HFF-Myc (cell line): ENCODE measurements around the gene USP49.

Experiments
- DNase-seq: peaks from one replicate; pipeline ENCODE4 v3.0.0-alpha.2; 2011; ENCODE audit warnings: low read depth; ENCODE audit errors: extremely low read depth
- H3K4me3 ChIP-seq: replicated peaks from 2 replicates; pipeline ENCODE4 v1.5.1; 2011; ENCODE audit warnings: low read depth, mild to moderate bottlenecking, control low read depth, low read length
- TF ChIP-seq, protein P1 (sequence below): IDR thresholded peaks from 2 replicates; pipeline ENCODE4 v1.5.1; 2012; ENCODE audit warnings: mild to moderate bottlenecking, low read depth, low read length, control low read depth; ENCODE audit errors: missing control alignments

Gene USP49

DNA sequence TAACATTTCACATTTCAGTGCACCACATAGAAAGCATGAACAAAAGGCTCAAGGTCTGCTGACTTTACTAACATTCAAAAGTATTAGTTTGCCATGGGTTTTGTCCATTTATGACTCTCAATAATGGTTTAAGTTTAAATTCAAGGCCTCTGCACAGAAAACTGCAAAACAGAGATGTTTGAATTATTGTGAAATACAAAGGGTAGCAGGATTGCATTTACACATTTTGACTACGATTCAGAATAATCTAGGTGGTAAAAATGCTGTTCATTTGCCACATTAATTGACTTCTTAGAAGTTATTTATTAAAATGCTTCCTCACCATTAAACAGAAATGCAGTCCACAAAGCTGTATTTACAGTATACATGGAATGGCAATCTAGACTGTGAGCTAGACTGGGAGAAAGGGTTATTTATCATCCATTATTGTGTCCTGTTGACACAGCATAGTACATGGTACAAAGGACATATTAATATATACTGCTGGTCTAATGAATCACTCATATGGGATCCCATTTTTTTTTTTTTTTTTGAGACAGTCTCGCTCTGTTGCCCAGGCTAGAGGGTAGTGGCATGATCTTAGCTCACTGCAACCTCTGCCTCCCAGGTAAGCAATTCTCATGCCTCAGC lies 18.0 kb downstream of the USP49 start:
- DNase-seq, result no peak
- no peak overlapping the region for H3K4me3 ChIP-seq
- TF ChIP-seq, protein P1, sequence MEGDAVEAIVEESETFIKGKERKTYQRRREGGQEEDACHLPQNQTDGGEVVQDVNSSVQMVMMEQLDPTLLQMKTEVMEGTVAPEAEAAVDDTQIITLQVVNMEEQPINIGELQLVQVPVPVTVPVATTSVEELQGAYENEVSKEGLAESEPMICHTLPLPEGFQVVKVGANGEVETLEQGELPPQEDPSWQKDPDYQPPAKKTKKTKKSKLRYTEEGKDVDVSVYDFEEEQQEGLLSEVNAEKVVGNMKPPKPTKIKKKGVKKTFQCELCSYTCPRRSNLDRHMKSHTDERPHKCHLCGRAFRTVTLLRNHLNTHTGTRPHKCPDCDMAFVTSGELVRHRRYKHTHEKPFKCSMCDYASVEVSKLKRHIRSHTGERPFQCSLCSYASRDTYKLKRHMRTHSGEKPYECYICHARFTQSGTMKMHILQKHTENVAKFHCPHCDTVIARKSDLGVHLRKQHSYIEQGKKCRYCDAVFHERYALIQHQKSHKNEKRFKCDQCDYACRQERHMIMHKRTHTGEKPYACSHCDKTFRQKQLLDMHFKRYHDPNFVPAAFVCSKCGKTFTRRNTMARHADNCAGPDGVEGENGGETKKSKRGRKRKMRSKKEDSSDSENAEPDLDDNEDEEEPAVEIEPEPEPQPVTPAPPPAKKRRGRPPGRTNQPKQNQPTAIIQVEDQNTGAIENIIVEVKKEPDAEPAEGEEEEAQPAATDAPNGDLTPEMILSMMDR, result no peak

DNA sequence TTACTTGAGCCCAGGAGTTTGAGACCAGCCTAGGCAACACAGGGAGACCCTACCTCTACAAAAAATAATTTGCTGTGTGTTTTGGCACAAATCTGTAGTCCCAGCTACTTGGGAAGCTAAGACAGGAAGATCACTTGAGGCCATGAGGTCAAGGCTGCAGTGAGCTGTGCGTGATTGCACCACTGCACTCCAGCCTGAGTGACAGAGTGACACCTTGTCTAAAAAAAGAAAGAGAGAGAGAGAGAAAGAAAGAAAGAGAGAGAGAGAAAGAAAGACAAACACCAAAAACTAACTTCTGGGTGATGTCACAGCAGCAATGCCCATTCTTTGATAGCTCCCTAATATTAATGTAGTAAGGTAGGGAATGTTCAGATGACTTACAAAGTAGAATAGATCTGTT lies 20.4 kb downstream of the USP49 start:
- TF ChIP-seq, protein P1, result no peak
- H3K4me3 ChIP-seq, result no peak overlapping the region
- DNase-seq, result no peak

DNA sequence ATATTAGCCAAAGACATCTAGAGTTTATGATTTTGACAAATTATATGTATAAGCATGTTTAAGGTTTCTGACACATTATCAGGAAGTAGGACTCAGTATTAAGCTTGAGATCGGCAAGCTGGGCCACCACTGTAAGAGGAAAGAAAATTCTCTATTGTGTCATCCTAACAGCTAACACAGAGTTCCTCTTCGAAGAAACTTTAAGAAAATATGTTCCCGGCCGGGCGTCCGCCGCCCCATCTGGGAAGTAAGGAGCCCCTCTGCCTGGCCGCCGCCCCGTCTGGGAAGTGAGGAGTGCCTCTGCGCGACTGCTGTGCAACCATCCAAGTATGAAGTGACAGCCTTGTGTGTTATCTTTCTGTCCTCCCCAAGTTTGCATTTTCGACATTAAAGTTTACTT lies 23.0 kb downstream of the USP49 start:
- no peak for DNase-seq
- no peak overlapping the region for H3K4me3 ChIP-seq
- TF ChIP-seq, protein P1, result no peak

DNA sequence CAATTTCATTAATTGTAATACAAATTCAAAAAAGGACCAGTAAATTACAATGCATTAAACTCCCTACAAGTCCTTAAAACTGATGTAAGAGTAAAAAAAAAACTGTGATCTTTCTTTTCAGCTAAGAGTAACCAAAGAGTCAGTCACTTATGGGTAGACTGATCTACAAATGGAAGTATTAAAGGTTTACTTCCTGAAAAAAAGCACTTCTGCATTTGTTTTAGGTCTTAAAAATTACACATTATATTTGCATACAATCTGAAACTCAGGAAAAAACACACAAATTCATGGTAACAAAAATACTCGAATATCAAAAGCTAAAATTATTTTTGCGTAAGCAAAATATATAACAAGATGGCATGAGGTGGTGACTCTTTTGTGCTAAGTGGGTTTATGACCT lies 23.5 kb downstream of the USP49 start:
- H3K4me3 ChIP-seq, result no peak overlapping the region
- TF ChIP-seq, protein P1, result no peak
- DNase-seq, result no peak

DNA sequence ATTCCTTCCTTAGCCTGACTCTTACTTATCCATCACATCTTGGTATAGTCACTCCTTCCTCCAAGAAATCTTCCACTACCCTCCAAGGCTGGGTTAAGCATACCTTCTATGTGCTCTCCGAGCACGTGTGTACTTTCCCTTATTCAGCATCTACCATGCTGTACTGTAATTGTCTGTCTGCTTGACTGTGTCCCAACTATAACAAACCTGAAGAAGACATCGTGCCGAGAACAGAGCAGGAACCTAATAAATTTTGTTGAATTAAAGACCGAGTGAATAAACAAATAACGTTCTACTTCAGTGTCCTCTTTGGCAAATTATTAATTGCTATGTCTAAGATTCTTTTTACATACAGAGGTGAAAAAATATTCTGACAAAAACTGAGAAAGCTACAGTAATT lies 35.8 kb downstream of the USP49 start:
- H3K4me3 ChIP-seq, result no peak overlapping the region
- DNase-seq, result no peak

DNA sequence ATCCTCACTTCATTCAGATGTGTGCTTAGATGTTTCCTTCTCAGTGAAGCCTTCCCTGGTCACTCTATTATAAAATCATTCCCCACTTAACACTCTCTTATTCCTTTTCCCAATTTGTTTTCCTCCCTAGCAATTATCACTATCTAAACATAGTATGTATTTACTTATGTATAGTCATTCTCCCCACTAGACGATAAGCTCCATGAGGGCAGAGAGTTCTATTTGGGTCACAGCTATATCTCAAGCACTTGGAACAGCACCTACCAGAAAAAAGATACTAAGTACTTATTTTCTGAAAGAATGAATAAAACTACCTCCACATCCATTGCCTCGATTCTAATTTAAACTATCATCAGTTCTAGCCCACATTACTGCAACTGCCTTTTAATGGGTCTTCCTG lies 36.5 kb downstream of the USP49 start:
- no peak overlapping the region for H3K4me3 ChIP-seq
- TF ChIP-seq, protein P1, result no peak
- no peak for DNase-seq

More for the DNA sequence above, 35.8 kb downstream of the USP49 start:
- TF ChIP-seq, protein P1, result no peak

DNA sequence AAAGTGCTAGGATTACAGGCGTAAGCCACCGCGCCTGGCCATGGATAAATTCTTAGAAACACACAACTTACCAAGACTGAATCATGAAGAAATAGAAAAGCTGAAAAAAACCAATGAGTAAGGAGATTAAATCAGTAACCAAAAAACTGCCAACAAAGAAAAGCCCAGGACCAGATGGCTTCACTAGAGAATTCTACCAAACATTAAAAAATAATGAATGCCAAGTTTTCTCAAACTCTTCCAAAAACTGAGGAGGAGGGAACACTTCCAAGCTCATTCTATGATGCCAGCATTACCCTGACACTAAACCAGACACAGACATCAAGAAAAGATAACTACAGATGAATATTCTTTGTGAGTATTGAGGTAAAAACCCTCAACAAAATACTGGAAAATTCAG lies 44.3 kb downstream of the USP49 start:
- no peak for DNase-seq
- TF ChIP-seq, protein P1, result no peak
- H3K4me3 ChIP-seq, result no peak overlapping the region
